Measurements from ENCODE around the gene INPP5A. TPM values are rescaled to one million over a fixed set of nuclear protein-coding genes. Genes with fewer than 3 reads are reported as not detected.

INPP5A gene
- total and polyA plus RNA-seq, 9 of the 15 experiments (the other 6 are each of a cell fraction or from before 2014, with no cell fraction given): 0.66 to 11.6 (median 7.7) TPM

- TF ChIP-seq ZNF347 (CRISPR knock-in tag; IDR thresholded peaks at IDR 0.05; ENCODE audit: low read depth) (no peak), ZNF280A (IDR thresholded peaks at IDR 0.05; ENCODE audit: low read depth, partially characterized antibody) (no peak), SMARCC2 (IDR thresholded peaks at IDR 0.05; ENCODE audit: low read depth) (no peak), ZNF165 (CRISPR knock-in tag; IDR thresholded peaks at IDR 0.05; ENCODE audit: borderline replicate concordance) (no peak), ZNF431 (CRISPR knock-in tag; IDR thresholded peaks at IDR 0.05) (no peak), ZNF318 (IDR thresholded peaks at IDR 0.05; ENCODE audit: borderline replicate concordance in 1 of 2, low read depth in 1 of 2) (no peak), TARDBP (IDR thresholded peaks at IDR 0.05) (no peak)
Measured at GRCh38 chr10:132813560-132814468, 276.2 kb downstream of the INPP5A start (continued).

Measured in K562 (cell line).